Activated effector memory CD4-positive, alpha-beta T cell treated with Interleukin-2 at 50 U/mL for 16 hours (primary cell): ENCODE measurements around the gene FAAP100.

Experiments used
- DNase-seq: peaks from one replicate; pipeline ENCODE4 v3.0.0-alpha.2; 2020

The FAAP100 gene

GRCh38 chr17:81575836-81576235 lies 23.7 kb upstream of the FAAP100 start:
- DNase-seq, result no peak

DNA sequence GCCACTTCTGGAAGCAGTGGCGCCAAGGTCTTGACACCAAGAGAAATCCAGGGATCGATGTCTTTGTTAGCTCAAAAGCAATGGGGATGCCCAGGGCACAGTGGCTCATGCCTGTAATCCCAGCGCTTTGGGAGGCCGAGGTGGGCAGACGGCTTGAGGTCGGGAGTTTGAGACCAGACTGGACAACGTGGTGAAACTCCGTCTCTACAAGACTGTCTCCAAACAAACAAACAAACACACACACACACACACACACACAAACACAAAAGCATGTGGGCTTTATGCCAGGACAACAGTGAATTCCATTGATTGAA lies 22.4 kb upstream of the FAAP100 start:
- DNase-seq, result no peak

DNA sequence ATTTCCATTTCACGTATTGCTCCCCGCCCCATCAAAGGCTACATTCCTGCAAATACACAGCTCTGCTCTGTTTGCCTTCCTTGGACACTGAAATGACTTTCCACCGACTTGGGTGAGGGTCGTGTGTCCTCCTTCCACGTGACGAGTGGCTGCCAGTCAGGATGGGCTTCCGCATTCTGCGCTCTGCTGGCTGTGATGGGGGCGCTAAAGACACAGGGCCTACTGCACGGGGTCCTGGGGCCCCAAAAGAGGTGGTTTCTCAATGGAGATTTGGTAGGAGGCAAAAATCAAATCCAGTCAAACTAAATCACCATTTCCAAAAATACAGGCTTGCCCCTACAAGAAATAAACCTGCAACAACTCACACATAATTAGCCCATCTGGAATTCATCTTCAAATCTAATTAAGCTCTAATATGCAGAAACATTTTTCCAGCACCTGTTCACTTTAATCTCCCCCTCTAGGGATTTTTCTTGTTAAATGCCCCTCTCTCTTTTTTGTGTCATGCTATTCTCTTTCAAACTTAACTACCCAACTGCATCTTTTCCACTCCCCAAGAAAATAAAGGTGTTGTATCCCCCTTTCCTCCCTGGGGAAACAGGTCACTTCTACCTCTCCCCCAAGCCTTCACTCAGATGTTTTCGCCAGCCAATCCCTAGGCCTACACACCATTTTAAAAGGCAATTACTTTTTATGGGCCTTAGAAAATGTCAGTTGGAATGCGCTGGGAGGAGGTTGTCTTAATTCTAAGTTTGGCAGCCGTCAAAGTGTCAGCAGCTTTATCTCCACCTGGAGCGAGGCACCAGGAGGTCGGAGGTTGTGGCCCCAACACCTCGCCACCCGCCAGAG lies 21.9 kb upstream of the FAAP100 start:
- DNase-seq, result no peak

DNA sequence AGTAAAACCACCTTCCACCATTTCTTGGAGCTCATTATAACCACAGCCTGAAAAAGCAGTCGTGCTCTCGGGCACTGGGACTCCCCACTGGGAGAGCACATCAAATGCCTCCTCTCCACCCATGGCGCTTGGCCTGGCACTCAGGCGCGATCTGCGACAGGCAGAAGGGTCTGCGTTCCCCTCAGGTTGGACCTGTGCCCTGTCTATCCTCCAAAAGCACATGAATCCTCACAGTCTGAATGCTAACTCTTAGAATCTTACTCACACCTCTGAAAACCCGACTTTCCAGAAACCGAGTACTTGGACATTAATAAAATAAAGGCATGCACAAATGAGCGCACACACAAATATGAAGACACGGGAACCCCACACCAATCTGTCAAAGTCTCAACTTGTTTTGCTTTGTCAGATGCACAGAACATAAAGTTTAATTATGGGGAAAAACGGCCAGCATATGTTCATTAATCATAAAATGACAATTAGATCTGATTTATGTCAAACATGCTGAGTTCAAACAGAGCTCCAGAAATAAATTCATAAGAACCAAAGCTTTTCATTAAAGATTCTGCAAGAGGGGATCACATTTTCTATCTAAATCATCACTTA lies 20.5 kb upstream of the FAAP100 start:
- DNase-seq, result no peak

- no peak for DNase-seq
These were observed 18.8 kb upstream of the FAAP100 start for GRCh38 chr17:81570964-81571363.

GRCh38 chr17:81569986-81570514 lies 17.9 kb upstream of the FAAP100 start:
- DNase-seq, result no peak

- no peak for DNase-seq
These were observed 16.3 kb upstream of the FAAP100 start for GRCh38 chr17:81568416-81568815.

DNA sequence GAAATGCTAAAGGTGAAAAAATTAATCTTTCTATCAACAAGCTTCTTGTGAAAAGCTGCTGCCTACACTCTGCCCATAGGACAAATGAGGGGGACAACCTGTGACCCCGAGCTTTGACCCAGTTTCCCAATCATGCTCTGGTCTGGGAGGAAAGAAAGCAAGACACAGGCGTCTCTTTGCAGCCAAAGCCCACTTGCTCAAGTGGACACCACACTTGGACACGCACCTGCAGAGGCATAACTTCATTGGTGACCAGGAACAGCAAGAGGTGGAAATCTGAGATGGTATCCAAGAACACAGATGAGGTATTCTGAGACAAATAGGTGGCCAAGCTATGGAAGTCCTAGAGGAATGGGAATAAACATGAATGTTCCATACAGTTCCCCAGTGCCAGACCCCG lies 15.0 kb upstream of the FAAP100 start:
- DNase-seq, result no peak

DNA sequence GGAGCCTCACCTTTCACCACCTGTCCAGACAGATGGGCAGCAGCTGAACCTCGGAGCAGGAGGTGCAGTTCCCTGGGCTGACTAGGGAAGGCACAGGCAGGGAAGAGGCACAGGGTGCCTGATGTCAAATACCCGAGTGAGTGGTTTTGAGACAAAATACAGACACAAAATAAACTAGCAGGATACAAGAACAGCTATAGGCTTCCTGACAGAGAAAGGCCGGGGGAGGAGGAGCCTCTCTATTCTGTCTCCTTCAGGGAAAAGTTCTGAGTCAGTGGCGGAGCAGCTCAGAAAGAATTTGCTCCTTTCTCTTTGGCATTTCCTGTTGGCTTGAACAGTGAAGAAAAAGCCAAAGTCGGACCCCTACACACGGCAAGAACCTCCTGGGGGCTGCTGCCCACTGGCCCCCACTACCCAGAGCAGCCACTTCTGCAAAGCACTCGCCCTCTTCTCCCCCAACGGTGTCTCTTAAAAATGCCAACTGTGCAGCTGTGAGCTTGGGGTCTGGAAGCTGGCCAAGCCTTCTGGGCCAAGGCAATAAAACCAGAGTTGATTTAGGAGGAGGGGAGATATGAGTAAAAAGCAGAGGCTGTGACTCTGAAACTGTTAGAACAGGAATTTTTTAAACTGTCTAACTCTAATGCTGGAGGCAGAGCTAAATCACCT lies 14.4 kb upstream of the FAAP100 start:
- no peak for DNase-seq

DNA sequence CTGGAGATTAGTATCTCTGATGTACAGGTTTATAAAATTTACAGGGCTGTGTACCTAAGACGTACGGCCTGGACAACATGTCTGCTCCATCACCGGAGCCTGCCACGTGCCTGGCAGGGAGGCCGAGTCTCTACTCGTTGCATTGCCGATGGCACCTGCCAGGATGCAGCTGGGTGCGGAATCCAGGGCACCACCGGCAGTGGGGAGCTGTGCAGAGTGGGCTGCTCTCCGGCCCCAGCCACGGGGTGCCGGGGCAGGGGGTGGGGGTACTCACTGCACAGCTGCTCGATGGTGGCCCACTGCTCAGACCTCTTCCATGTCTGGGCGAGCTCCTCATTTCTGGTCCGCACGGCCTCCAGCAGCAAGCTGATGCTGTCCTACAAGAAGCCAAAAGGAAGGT lies 13.1 kb upstream of the FAAP100 start:
- DNase-seq, result no peak

- DNase-seq, result no peak
These were observed 12.6 kb upstream of the FAAP100 start for GRCh38 chr17:81564778-81565177.

GRCh38 chr17:81563861-81564586 lies 11.9 kb upstream of the FAAP100 start:
- no peak for DNase-seq

DNA sequence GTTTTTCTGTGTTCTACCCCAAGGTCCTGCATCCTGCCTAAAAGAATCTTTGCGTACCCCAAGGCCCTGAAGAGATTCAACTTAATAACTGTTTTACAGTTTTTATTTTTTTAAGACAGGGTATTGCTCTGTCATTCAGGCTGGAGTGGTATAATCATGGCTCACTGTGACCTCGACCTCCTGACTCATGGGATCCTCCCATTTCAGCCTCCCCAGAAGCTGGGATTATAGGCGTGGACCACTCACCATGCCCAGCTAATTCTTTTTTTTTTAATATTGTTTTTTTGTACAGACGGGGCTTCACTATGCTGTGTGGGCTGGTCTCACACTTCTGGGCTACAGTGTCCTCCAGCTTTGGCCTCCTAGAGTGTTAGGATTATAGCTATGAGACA lies 9.3 kb upstream of the FAAP100 start:
- no peak for DNase-seq

- DNase-seq, result no peak
These were observed 7.0 kb upstream of the FAAP100 start for GRCh38 chr17:81558941-81559806.

GRCh38 chr17:81558115-81558468 lies 5.9 kb upstream of the FAAP100 start:
- DNase-seq, result no peak

DNA sequence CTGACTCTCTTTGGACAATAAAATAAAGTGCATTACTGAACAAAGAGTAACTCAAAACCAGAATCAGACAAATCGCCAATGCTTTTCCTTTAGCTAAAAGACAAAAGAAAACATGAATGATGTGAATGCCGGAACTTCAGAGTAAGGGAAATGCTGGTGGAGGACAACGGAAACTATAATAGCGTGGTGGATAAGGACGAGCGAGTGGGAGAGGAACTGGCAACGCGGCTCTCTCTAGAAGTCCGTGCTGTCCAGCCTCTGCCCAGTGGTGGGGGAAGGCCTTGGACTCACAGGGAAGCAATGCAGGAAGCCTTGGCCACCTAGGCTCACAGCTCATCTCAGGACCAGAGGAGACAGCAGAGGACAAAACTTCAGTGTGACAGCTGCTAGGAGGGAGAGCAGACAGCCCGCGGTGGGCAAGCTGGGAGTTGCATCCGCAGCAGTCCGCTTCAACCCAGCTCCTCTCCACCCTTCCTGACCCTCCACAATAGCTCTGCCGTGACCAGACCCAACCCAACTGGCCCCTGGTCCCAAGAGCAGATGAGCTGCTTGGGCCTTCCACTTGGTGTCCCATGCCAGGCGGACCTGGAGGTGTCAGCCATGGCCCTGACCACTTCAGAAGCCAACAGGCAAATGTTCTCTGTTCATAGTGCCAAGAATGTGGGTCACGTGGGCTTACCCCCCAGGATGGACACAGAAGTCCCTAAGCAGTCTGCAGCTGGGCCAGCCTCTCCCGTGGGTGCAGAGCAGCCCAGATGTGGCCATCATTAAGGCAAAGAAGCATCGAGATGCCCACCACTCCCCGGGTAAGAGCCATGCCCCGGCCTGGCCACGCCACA lies 5.3 kb upstream of the FAAP100 start:
- no peak for DNase-seq

GRCh38 chr17:81556863-81557262 lies 4.7 kb upstream of the FAAP100 start:
- DNase-seq, result no peak

GRCh38 chr17:81556175-81556691 lies 4.1 kb upstream of the FAAP100 start:
- no peak for DNase-seq

DNA sequence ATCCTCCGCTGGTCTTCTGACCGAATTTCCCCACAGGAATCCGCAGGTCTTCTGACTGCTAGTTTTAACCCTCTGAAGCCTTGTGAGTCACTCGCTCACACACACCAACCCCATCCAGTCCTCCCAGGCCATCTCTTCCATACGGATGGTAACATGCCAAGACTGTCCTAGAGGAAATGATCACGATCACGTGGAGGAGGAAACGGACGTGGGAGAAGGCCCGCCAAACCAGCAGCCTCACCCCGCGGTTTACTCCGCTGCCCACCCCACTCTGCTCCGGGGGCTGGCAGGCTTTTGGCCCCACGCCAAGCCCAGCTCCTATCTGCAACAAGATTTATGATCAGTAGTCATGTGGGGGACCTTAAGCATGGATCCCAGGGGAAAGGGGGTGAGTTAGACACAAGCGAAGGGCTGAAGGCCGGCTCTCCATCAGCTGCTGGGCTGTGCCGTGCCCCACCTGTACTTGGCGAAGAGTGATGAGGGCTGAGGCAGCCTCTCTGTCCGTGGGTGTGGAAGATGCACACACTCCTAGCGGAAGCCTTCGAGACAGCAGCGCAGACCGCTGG lies 1.5 kb upstream of the FAAP100 start:
- no peak for DNase-seq

DNA sequence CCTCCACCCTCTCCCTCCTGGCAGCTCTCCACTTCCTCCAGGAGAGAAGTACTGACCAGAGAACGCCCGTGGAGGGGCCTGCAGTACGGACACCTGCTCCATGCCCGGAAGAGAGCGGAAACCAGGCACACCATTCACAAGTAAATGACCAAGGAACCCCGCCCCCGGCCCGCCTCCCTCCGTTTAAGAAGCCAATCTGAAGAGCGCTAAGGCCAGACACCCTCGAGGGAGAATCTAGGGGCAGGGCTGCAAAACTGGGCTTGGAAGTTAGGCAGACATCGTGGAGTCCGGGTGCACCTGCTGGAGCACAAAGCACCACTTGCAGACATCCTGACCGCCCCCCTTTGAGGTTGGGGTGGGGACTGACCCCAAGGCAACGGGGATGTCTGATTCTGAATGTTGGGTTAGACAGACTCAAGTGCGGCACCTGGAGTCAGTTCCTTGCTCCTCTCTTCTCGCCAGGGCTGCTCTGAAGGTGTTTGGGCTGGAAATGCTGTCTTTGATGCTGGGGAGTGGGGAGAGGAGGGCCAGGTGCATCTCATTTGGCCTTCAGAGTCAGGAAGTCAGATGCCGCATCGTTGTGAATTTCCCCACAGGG lies 964 bp upstream of the FAAP100 start:
- DNase-seq, result peak; percentile 73
